ENCODE data around the gene HCN3.
A peak's percentile ranks its signal among the peaks of the same experiment; 100 is the strongest.

The HCN3 gene

GRCh38 chr1:155272466-155273342, 4.6 kb upstream of the HCN3 start (continued):
- TF ChIP-seq ZSCAN16 (tag by site-specific recombination; IDR thresholded peaks at IDR 0.05) (no peak), ZNF658 (tag by site-specific recombination; IDR thresholded peaks at IDR 0.05) (no peak), ZNF830 (tag by site-specific recombination; IDR thresholded peaks at IDR 0.05; ENCODE audit: low read depth) (no peak), SP2 (tag by site-specific recombination; IDR thresholded peaks at IDR 0.05) (peak; percentile 83; the same call in 1 of the 2 replicates), ZNF175 (tag by site-specific recombination; IDR thresholded peaks at IDR 0.05) (0 out of 2 replicates have a peak, but pooled peaks have one; percentile 34), ZBTB11 (tag by site-specific recombination; conservative IDR thresholded peaks at IDR 0.05; ENCODE audit: low read depth) (peak; percentile 65), MZF1 (tag by site-specific recombination; IDR thresholded peaks at IDR 0.05; ENCODE audit: borderline replicate concordance) (no peak), ZNF394 (tag by site-specific recombination; IDR thresholded peaks at IDR 0.05; ENCODE audit: borderline replicate concordance) (no peak), TCF7L2 (IDR thresholded peaks at IDR 0.05; ENCODE audit: borderline replicate concordance, low read depth, low read length) (no peak), ZNF214 (tag by site-specific recombination; IDR thresholded peaks at IDR 0.05; ENCODE audit: borderline replicate concordance) (no peak), REPIN1 (tag by site-specific recombination; IDR thresholded peaks at IDR 0.05; ENCODE audit: low read depth) (no peak), ZNF837 (tag by site-specific recombination; IDR thresholded peaks at IDR 0.05) (no peak), ZNF560 (tag by site-specific recombination; IDR thresholded peaks at IDR 0.05; ENCODE audit: borderline replicate concordance) (no peak), ZNF174 (tag by site-specific recombination; IDR thresholded peaks at IDR 0.05) (no peak), ZNF768 (tag by site-specific recombination; IDR thresholded peaks at IDR 0.05) (no peak), KLF17 (tag by site-specific recombination; IDR thresholded peaks at IDR 0.05) (peak; percentile 79; the same call in 1 of the 2 replicates), ZNF776 (tag by site-specific recombination; IDR thresholded peaks at IDR 0.05; ENCODE audit: borderline replicate concordance) (no peak), ZNF48 (tag by site-specific recombination; IDR thresholded peaks at IDR 0.05) (no peak), ZBTB20 (tag by site-specific recombination; IDR thresholded peaks at IDR 0.05) (peak; percentile 94), SCRT2 (tag by site-specific recombination; IDR thresholded peaks at IDR 0.05) (peak; percentile 71), ZNF398 (tag by site-specific recombination; IDR thresholded peaks at IDR 0.05) (peak; percentile 95), TRIM28 (IDR thresholded peaks at IDR 0.05; ENCODE audit: borderline replicate concordance, low read length) (no peak), BCL11B (tag by site-specific recombination; IDR thresholded peaks at IDR 0.05; ENCODE audit: low read depth) (no peak)
- TF ChIP-seq, protein P1, sequence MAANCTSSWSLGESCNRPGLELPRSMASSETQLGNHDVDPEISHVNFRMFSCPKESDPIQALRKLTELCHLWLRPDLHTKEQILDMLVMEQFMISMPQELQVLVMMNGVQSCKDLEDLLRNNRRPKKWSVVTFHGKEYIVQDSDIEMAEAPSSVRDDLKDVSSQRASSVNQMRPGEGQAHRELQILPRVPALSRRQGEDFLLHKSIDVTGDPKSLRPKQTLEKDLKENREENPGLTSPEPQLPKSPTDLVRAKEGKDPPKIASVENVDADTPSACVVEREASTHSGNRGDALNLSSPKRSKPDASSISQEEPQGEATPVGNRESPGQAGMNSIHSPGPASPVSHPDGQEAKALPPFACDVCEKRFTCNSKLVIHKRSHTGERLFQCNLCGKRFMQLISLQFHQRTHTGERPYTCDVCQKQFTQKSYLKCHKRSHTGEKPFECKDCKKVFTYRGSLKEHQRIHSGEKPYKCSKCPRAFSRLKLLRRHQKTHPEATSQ (tag by site-specific recombination; IDR thresholded peaks at IDR 0.05) = 0 out of 2 replicates have a peak, but pooled peaks have one; percentile 30
- TF ChIP-seq, protein P2, sequence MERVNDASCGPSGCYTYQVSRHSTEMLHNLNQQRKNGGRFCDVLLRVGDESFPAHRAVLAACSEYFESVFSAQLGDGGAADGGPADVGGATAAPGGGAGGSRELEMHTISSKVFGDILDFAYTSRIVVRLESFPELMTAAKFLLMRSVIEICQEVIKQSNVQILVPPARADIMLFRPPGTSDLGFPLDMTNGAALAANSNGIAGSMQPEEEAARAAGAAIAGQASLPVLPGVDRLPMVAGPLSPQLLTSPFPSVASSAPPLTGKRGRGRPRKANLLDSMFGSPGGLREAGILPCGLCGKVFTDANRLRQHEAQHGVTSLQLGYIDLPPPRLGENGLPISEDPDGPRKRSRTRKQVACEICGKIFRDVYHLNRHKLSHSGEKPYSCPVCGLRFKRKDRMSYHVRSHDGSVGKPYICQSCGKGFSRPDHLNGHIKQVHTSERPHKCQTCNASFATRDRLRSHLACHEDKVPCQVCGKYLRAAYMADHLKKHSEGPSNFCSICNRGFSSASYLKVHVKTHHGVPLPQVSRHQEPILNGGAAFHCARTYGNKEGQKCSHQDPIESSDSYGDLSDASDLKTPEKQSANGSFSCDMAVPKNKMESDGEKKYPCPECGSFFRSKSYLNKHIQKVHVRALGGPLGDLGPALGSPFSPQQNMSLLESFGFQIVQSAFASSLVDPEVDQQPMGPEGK (tag by site-specific recombination; IDR thresholded peaks at IDR 0.05) = peak; percentile 82

All from HEK293 (cell line).